ENCODE measurements around the gene POGK.
A peak's percentile ranks its signal among the peaks of the same experiment; 100 is the strongest.
"Not testable (repeated sequence)": the region's sequence is repeated elsewhere in the genome, so short reads cannot be mapped to it uniquely, and the experiment has no call there.

POGK gene

GRCh38 chr1:166858726-166859419 is 19.6 kb downstream of the POGK start:
- no peak for DNase-seq

- no peak for DNase-seq
Observed at GRCh38 chr1:166859597-166859996, 20.3 kb downstream of the POGK start.

- no peak for DNase-seq
Observed at GRCh38 chr1:166865926-166866325, 26.7 kb downstream of the POGK start.

- no peak for DNase-seq
Observed at GRCh38 chr1:166868639-166869038, 29.4 kb downstream of the POGK start.

DNA sequence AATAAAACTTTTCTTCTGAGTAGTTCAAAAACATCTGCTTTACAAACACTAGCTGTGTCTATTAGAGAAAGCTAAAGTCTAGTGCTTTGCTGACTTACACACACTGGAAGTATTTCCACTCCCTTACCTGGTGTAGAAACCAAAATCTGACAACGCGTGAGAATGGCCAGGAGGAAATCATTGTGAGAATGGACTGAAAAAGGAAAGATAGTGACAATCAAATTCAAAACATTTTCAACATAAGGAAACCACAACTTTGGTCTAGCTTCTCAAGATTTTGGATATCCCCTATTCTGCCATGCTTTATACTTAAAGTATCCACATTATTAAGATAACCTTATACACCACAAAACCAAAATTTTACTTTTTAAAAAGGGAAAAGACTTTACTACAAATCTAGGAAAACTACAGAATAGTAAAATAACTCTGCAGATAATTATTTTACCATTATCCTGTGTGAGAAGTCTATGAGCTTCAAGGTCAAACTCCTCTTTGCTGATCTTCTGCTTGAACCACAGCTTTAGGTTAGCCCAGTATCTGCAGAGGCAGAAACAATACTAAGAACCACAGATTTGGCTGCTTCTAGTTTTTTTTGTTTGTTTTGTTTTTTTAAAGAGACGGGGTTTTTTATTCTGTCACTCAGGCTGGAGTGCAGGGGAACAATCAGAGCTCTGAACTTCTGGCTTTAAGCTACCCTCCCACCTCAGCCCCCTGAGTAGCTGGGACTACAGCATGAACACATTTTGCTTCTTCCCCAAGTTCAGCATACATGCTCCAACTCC is 30.2 kb downstream of the POGK start:
- no peak for DNase-seq

DNA sequence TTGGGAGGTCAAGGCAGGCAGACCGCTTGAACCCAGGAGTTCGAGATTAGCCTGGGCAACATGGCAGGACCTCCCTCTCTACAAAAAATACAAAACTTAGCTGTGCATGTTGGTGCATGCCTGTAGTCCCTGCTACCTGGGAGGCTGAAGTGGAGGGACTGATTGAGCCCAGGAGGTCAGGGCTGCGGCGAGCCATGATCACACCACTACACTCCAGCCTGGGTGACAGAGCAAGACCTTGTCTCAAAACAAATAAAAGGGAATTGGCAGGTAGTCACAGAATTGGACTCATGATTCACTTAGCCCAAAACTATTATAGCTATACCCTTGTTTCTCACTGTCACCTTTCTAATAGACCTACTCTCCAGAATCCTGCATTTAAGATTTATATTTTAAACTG is 31.3 kb downstream of the POGK start:
- no peak for DNase-seq

DNA sequence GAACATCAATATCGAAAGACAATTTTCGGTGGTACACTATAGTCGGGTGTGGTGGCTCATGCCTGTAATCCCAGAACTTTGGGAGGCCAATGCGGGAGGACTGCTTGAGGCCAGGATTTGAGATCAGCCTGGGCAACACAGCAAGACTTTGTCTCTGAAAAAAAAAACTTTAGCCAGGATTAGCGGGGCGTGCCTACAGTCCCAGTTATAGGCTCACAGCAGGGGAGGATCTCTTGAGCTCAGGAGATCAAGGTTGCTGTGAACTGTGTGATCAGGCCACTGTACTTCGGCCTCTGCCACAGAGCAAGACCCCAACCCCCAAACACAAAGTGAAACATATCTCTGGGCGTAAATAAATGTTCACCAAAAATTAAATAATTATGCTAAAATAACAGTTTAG is 35.2 kb downstream of the POGK start:
- no peak for DNase-seq

GRCh38 chr1:166875302-166875733 is 36.0 kb downstream of the POGK start:
- no peak for DNase-seq

DNA sequence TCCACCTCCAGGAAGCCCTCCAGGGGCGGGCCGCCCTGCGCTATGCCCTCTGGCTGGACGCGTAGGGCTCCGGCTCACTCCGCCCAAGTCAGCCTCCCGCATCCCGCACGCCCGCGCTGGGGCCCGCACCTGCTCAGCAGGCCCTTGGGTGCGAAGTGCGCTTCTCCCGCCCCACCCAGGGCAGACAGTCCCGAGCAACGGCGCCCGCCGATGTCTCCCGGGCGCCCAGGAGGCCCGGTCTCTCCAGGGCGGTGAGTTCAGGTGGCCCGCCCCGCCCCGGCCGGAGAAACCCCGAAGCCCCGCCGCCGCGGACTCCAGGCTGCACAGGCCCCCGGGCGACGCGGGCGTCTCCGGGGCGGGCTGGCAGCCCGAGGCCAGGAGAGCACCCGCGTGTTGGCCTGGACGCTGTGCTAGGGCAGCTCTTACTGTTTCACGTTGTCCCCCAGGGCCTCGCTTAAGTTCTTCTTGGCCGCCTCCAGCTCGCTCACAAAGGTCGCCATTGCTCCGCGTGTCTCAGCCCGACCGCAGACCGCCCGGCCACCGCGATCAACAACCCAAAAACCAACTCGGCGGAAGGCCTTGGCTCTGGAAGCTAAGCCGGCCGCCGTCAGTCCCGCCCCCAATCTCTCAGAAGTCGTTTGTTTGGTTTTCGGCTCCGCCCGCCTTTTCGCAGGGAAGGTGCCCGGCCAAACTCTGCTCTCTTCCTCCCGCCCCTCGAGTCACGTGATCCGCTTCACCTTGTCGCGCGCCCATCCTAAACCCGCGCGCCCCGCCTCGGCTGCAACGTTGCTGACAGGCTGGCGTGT is 36.7 kb downstream of the POGK start, which contains the start of gene TADA1:
Gene TADA1, minus strand, starts transcription at position 531 of the 806 bp plus-strand sequence. Its CDS starts 31 bp downstream, at position 500.
- DNase-seq: peak; percentile 97

GRCh38 chr1:166876540-166876838 is 37.2 kb downstream of the POGK start:
- DNase-seq: no peak

DNA sequence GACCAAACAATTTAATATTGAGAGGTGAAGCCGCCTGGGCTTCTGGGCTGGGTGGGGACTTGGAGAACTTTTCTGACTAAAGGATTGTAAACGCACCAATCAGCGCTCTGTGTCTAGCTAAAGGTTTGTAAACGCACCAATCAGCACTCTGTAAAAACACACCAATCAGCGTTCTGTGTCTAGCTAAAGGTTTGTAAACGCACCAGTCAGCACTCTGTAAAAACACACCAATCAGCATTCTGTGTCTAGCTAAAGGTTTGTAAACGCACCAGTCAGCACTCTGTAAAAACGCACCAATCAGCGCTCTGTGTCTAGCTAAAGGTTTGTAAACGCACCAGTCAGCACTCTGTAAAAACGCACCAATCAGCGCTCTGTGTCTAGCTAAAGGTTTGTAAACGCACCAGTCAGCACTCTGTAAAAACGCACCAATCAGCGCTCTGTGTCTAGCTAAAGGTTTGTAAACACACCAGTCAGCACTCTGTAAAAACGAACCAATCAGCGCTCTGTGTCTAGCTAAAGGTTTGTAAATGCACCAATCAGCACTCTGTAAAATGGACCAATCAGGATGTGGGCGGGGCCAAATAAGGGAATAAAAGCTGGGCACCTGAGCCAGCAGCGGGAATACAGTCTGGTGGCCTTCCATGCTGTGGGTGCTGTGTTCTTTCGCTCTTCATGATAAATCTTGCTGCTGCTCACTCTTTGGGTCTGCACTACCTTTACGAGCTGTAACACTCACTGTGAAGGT is 39.1 kb downstream of the POGK start:
- not testable (repeated sequence) for DNase-seq

GRCh38 chr1:166882893-166883292 is 43.6 kb downstream of the POGK start:
- no peak for DNase-seq

- DNase-seq: peak; percentile 24
Observed at GRCh38 chr1:166884040-166884642, 44.9 kb downstream of the POGK start.

GRCh38 chr1:166884971-166885370 is 45.7 kb downstream of the POGK start:
- no peak for DNase-seq

DNA sequence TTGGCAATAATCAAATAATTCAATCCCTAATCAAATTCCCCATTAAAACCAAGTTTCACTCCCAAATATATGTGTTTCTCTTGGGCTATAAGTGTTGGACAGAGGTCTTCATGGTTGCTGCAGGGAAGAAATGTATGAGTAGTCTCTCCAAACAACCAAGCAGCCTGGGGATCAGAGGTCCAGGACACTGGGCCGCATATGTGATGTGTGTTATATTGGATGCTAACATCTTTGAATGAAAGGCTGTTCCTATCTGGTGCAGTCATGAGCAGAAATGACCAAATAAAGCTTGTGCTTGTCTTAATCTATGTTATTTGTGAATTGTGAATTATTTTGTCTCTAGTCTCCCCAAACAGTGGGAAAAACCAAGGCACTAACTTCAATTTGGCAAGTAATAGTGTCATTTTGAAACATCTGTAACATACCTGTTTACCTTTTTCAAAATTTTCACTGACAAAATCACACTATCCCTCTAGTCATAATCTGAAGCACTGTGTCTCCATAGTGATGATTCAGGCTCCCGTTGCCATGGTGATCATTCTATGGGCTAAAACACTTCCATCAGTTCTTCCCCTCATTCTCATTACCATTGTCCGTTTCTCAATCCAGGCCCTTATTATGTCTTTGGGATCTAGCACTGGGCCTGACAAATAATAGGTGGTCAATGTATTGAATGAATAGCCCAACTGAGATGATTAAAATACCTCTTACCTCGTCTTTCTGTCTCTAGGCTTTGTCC is 49.3 kb downstream of the POGK start:
- DNase-seq: no peak

GRCh38 chr1:166889776-166890175 is 50.5 kb downstream of the POGK start:
- DNase-seq: no peak

DNA sequence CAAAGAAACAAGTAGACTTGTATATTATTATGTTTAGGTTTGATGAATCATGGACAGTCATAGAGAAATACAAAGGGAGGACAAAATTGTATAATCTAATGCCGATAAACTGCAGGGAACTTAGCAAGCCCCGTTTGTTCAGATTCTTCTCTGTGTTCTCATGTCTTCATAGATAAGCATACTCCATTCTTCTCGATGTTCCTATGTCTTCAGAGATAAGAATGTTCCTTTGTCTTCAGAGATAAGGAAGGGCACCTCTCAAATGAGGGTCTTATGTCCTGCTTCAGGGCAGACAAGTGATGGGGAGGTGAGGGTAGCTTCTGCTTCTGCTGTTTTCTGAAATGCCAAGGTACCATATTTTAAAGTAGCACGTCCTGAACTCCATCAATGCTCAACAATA is 56.5 kb downstream of the POGK start:
- no peak for DNase-seq

- no peak for DNase-seq
Observed at GRCh38 chr1:166899769-166900168, 60.5 kb downstream of the POGK start.

- no peak for DNase-seq
Observed at GRCh38 chr1:166900987-166901386, 61.7 kb downstream of the POGK start.

GRCh38 chr1:166902279-166902678 is 63.0 kb downstream of the POGK start:
- no peak for DNase-seq

DNA sequence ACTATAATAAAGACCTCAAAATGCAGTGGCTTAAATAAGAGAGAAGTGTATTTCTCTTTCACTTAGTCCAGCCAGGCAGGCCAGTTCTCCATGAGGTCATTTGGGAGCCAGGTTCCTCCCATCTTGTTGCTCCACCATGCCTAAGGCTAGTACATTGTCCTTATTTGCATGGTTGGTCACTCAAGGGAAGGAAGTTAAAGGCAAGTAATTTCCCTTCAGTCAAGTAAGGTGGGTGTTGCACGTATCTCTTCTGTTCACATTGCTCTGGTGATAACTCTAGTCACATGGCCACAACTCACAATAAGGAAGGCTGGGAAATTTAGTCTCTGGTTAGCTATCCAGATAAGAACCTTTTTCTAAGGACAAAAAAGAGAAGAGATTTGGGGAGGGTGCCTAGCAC is 64.0 kb downstream of the POGK start:
- no peak for DNase-seq

DNA sequence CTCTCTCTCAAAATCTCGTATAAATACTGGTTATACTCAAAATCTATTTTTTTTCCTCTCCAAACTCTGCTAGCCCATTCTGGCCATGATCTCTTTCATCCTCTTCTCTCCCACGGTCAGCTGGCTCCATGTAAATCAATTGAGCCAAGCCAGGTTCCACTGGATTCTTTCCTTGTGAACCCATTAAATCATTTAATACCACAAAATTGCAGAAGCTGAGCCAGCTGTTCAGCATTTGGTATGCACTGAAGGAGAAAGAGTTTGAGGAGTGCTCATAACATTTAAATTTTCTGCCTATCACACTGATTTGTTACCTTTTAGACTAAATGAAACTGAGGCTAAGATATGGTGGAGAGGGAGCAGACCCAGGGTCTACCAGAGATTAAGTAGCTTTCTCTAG is 65.9 kb downstream of the POGK start:
- DNase-seq: no peak
